Ammon's horn (tissue), 1 donor: ENCODE measurements around the gene SNX25.
A peak's percentile ranks its signal among the peaks of the same experiment; 100 is the strongest.
"Not testable (repeated sequence)": the region's sequence is repeated elsewhere in the genome, so short reads cannot be mapped to it uniquely, and the experiment has no call there.

Source experiments
- DNase-seq: peaks from one replicate; pipeline ENCODE4 v3.0.0-alpha.2; 2016; ENCODE audit warnings: low spot score

Gene SNX25

DNA sequence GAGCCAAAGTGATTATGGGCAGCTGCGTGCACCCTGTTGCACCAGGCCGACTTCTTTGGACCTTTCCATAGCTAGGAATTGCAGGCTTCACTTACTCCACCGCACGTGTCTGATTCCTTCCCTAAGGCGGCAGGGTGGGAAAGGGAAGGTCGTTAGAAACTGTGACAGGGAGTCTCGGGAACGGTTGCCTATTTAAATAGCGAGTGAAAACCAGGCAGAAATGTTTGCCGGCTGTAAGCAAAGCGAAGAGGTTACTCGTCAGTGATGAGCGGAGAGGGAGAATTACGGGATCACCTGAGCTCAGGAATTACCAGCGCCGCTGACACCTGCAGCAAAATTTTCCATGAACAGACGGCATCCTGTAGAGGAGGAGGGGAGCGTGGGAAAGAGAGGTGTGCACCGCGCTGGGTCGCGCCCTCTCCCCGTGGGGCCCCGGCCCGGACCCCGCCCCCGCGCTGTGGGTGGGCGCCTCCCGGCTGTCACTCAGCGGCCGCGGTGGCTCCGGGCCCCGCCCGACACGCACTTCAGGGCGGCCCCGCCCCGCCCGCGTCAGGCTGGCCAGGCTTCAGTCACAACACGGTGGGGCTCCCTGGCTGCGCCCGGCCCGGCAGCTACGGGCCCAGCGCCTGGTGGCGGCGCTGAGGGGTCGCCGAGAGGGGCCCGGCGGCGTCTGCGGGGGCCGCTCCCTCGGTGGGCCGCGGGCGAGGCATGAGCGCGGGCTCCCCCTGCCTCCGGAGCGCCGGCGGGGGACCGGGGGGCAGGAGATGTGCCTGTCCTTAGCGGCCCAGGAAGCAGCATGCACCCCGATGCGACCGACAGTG, at the start of gene SNX25:
Gene SNX25 (plus strand): TSS at position 568 of the 821 bp plus-strand sequence. CDS start 229 bp downstream, at position 797.
- DNase-seq: peak; percentile 91

DNA sequence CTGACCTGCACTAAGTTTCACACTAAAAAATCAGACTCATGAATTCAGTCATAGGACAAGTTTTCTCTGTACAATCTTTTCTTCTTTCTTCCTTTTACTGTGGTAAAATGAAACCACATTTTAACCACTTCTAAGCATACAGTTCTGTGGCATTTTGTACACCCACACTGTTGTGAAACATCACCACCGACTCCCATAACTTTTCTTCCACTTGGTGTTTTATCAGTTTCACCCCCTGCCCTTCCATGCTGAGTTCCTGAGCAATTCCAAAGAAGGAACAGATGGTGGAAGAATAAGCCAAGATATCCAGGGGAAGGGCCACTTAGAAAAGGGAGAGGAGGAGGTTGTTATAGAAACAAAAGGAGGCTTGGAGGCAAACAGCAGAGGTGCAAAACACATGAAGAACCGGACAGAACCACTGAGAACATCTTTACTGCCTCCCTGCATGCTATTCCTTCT, 43.8 kb upstream of the SNX25 start:
- no peak for DNase-seq

DNA sequence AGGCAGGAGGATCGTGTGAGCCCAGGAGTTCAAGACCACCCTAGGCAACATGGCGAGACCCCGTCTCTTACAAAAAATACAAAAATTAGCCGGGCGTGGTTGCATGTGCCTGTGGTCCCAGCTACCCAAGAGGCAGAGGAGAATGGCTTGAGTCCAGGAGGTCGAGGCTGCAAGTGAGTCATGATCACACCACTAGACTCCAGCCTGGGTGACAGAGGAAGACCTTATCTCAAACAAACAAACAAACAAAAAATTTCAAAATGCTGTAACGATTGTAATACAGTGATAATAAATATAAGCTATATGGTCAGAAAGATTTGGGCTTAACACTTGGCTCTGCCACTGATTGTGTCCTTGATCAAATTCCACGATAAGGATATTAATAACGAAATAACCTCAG, 42.2 kb upstream of the SNX25 start:
- DNase-seq: no peak

DNA sequence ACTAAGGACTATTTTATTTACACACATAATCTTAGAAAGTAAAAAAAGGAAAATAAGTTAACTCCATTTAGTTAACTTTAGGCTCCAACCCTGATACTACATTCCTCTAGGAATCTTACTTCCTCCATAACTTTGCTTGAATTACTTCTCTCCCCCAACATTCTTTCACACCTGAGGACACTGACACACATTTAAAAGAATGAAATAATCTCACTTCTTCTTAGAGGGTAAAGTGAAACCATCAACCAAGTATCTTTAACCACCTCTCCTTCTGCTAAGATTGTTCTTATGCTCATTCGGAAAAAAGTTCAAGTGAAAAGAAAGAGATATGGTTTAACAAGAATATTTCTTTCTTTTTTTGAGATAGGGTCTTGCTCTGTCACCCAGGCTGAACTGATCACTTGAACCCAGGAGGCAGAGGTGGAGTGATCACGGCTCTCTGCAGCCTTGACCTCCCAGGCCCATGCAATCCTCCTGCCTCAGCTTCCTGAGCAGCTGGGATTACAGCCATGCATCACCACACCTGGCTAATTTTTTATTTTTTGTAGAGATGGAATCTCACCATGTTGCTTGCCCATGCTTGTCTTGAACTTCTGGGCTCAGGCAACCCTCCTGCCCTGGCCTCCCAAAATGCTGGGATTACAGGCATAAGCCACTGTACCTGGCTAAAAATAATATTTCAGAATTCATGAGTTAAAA, 37.9 kb upstream of the SNX25 start:
- no peak for DNase-seq

DNA sequence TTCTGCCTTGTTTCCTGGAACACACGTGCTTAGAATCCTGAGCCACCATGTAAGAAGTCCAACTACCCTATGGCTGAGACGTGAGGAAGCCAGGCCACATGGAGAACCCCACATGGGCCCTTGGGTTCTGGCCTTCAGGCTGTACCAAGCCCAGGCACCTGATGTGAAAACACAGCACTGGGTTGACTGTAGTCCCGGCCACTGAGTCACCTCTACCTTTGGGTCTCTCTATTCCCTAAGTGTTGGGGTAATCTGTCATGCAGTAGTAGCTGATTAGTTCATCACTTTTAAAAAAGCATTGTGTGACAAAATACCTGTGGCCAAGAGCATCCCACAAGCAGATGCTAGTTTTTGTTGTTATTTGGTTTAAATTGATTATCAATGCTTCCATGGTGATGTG, 29.9 kb upstream of the SNX25 start:
- DNase-seq: no peak

- DNase-seq: no peak
Observed at GRCh38 chr4:185182239-185182638, 27.2 kb upstream of the SNX25 start.

DNA sequence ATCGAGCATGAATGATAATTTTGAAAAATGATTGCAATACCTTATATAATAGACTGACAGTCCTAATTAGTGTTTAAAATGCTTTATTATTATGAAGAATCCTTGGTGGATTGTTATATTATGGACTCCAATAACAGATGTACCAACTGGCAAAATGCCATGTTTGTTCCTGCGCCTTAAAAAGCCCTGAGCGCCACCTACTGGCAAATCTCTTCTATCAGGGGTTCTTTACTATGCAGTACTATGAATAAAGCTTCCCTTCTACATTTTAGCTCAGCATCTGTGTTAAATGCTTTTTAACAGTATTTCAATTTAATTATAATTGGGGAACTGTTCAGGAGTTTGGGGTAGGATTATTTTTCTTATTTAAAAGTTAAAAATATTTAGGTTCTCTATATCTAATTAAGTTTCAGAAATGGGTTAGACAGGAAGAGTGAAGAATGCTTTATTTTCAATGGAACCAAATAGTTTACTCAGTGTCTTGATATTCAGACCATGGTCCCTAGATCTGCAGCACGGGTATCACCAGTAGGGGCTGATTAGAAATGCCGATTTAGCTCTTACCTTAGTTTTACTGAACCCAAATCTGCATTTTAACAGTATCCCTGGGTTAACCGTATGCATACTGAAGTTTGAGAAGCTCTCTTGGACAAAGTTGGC, 25.6 kb upstream of the SNX25 start:
- DNase-seq: peak; percentile 90

DNA sequence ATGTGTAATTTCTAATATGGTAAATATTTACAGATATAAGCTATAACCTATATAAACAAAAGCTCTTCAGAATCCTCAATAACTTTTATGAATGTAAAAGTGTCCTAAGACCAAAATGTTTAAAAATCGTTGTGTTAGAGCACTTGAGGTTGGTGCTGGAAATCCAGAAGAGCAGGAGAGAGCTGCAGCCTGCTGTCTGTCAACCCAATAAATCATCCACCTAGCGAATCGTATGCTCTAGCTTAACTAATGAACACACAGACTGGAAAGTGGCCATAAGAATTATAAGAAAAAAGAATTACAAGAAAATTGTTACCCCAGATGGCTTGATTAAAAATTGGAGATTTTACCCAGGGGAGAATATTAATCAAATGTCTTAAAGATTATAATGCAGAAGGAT, 22.6 kb upstream of the SNX25 start:
- no peak for DNase-seq

- no peak for DNase-seq
Observed at GRCh38 chr4:185189606-185190305, 19.6 kb upstream of the SNX25 start.

DNA sequence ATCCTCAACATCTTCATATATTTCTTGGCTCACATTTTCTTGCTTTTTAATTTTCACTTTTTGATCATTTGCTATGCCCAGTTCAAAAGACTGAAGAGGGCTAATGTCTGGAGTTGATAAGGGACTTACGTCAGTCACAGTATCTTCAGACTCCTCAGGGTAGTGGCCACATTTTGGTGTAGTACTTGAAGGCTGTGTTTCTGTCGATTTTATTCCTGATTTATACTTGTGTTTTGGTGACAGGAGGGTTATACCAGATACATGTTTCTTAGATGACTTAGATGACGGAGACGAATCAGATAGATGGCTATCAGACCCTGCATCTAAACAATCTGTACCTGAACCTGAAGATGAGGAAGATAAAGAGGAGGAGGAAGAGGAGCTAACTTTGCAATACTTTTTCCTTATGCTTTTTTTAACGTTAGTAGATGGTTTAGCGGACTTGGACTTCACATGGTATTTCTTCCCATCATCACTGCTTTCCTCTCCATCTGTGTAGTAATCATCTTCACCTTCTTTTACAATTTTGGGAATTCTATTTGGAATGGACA, 19.0 kb upstream of the SNX25 start:
- DNase-seq: no peak

DNA sequence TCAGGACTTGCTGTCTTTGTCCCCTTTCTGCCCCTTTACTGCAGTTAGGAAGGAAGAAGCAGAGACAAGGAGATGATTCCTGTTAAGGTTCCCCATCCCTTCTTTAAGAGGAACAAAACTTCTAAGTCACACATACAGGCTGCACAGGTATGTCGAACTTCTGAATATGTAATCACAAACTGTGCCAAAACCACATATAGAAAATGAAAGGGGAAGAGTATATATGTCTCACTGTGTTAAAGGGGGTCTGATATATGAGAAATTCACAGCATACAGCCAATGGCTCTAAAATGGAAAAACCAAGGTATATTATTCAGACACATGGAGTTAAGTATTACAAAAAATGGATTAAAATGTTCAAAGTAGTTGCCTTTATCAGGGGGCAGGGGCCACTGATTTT, 17.3 kb upstream of the SNX25 start:
- no peak for DNase-seq

- DNase-seq: no peak
Observed at GRCh38 chr4:185194924-185195888, 14.2 kb upstream of the SNX25 start.

- no peak for DNase-seq
Observed at GRCh38 chr4:185196437-185196836, 13.0 kb upstream of the SNX25 start.

DNA sequence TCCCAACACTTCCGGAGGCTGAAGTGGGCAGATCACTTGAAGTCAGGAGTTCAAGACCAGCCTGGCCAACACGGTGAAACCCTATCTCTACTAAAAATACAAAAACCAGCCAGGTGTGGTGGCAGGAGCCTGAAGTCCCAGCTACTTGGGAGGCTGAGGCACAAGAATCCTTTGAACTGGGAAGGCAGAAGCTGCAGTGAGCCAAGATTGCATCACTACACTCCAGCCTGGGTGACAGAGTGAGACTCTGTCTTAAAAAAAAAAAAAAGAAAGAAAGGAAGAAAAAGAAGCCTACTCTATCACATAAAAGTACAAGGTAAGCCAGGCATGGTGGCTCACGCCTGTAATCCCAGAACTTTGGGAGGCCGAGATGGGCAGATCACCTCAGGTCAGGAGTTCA, 11.2 kb upstream of the SNX25 start:
- not testable (repeated sequence) for DNase-seq

GRCh38 chr4:185201977-185202962, 7.1 kb upstream of the SNX25 start:
- DNase-seq: no peak

DNA sequence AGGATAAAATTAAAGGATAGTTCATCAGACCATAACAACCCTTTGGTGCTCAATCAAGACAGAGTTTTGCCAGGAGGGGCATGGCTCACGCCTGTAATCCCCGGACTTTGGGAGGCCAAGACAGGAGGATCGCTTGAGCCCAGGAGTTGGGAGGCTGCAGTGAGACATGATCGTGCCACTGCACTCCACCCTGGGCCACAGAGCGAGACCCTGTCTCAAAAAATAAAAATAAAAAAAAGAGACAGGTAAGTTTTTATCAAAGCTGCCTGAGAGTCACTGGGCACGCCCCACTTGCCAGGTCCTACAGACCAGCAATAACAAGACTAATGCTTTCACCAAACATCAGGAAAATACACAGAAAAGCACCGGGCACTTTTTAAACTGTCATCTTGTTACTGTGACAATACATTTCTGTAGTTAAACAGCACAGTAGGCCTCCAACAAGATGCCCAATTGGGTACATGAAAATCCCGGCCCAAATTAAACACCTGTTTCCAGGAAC, 6.4 kb upstream of the SNX25 start:
- peak; percentile 35 for DNase-seq

DNA sequence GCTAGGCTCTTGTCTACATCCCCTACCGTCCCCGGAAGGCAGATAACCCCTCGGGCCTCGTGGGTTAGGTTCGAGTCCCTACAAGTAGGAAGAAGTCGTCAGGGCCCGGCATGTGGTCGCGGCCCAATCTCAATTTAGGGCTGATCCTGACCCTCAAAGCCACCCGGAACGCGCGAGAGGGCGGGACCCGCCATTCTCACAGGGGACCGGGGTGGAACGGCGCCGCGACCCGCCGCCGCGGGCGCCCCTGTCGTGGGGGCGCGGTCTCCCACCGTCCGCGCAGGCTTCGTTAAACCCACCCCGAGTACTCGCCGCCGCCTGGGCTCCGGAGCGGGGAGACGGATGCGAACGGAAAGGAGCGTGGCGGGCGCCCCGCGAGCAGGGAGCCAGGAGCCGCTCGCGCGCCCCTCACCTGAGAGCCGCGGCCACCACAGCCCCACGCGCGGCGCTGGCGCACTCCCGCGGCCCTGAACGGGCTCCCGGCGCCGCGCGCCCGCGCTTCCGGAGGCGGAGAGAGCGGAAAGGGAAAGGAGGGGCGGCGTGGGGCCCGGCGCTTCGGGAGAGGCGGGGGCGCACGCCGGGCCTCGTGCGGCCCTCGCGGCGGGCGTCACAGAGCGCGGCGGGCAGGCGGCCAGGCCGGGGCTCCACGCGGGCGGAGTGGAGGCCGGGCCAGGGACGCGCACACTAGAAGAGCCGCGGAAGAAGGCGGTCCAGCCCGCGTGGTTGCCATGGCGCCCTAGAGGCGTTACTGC, 5.7 kb upstream of the SNX25 start, which contains the start of gene CFAP97:
Gene CFAP97 (minus strand): TSS at position 515 of the 752 bp plus-strand sequence. CDS start 12,804 bp downstream, outside the sequence.
- peak; percentile 96 for DNase-seq

DNA sequence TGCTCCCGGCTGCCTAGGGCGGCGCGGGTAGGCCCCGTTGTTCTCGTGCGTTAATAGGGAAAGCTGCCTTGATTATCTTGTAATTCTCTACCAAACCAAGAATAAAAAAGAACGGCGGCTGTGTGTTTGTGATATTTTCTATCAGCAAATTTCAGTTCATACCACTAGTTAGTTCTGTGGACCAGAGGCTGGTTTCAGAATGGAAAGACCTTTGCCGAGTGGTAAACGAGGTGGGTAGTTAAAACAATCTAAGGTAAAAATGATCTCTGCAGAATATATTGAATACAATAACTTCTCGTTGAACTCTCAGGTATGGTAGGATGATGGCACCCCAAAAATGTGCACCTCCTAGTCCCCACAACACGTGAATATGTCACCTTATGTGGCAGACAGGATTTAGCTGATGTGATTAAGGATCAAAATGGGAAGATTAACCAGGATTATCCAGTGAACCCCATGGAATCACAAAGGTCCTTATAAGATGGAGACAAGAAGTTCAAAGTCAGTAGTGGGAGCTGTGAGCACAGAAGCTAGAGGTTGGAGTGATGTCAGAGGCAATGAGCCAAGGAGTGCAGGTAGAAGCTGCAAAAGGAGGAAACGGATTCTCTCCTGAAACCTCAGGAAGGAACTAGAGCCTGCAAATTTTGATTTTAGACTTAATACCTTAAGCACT, 5.0 kb upstream of the SNX25 start:
- peak; percentile 21 for DNase-seq
